Left cardiac atrium (tissue), 4 donors: Measurements from ENCODE around the gene TAAR1. TPM values are rescaled to one million over a fixed set of nuclear protein-coding genes. Genes with fewer than 3 reads are reported as not detected.
"Not testable (repeated sequence)": the region's sequence is repeated elsewhere in the genome, so short reads cannot be mapped to it uniquely, and the experiment has no call there.

Experiments
- ATAC-seq, 2 donors: fragments of 200-7000 bp; cut with Tn5 transposase; one replicate each; pipeline ENCODE4 v1.9.1; 2020; ENCODE audit warnings: mild to moderate bottlenecking in 2 of 2, moderate library complexity in 2 of 2
- DNase-seq: peaks from one replicate; pipeline ENCODE4 v3.0.0-alpha.2; 2020
- intact Hi-C, 2 donors: fragments of 100-400 bp; cut with DNase I; formaldehyde crosslinking; loops; one replicate each; pipeline versions ENCODE4 v1.14.1 to v1.15.1; 2022 to 2023
- total RNA-seq, 2 donors: library from RNA; stranded (reverse); fragmentation: NEBNext Ultra II Directional; extraction: Animal tissue kit (Norgen Biotek cat#: 25700); gene quantifications; one replicate each; pipeline ENCODE4 v1.2.1, GENCODE V29; 2021
- donor health status: DM: no; HTN: yes; CAD: no.
- donor health status: DM: no; HTN: yes; CAD: no; lungs with severe emphysema.
- donor health status: DM: yes; HTN: yes; CAD: no.
- donor health status: Dilated cardiomyopathy.

TAAR1 gene
- total RNA-seq, 2 donors from 2014 or later: not detected

DNA sequence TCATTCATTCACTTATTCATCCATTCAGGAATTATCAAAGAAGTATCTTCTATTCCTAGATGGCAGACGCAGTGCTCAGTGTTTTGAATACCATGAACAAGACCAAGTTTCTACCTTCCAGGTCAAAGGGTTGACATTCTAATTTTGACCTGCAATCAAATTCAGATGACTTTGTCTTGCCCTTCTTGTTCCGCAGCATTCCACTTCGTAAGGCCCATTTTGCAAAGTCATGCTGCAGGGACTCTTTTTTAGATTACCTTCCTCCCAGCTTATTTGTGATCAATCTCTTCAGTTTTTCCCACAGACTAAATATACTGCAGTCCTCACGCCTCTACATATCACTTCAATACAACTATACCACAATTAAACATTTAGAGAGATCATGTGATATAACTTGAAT, 7.1 kb upstream of the TAAR1 start:
- intact Hi-C loops: loop anchor here in 1 of 2 donors (5.0 kb wide), 1 partner anchor 101 kb away; no protein-coding TSS in a partner anchor
- ATAC-seq: no peak

DNA sequence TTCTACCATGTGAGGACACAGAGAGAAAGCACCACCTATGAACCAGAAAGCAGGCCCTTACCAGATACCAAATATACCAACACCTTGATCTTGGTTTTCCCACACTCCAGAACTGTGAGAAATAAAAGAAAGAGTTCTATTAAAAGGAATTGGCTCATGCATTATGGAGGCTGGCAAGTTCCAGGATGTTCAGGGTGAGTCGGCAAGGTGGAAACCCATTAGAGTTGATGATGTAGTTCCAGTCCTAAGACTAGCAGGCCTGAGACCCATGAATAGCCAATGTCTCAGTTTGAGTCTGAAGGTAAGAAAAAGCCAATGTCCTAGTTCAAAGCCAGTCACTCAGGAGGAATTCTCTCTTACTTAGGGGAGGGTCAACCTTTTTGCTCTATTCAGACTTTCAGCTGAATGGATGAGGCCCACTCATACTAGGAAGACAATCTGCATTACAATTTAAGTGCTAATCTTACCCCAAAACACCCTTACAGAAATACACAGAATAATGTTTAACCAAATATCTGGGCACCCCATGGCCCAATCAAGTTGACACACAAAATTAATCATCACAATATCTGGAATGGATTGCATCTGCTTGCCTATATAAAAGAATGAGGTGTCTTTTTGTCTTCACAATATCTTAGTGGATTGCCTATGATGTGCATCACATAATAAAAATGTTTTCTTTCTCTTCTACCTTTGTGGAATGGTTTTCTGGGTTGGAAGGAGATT, 5.5 kb upstream of the TAAR1 start:
- intact Hi-C loops: loop anchor here in 1 of 2 donors (5.0 kb wide), 1 partner anchor 103 kb away; no protein-coding TSS in a partner anchor
- ATAC-seq: no peak

More for the DNA sequence above, 7.1 kb upstream of the TAAR1 start:
- no peak for DNase-seq

DNA sequence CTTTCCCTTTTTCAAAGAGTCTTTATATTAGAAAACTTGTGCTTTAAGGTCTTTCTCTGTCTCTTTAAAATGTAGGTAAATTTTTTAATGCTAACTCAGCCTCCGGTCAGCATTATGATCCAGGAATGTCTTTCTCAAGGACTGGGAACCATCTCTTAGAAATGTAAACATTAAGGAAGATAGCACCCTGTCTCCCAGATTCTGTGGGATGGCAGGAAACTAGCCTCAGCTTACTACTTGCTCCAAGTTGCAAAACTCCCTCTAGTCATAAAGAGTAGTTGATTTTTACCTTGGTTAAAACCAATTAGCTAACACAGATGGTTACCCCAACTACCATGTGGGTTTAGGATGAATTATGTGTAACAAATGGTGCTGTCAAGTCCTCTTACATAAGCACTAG, 4.7 kb upstream of the TAAR1 start:
- DNase-seq (no peak), ATAC-seq (no peak)
- intact Hi-C loops: no loop called here

More for the DNA sequence above, 5.5 kb upstream of the TAAR1 start:
- no peak for DNase-seq

DNA sequence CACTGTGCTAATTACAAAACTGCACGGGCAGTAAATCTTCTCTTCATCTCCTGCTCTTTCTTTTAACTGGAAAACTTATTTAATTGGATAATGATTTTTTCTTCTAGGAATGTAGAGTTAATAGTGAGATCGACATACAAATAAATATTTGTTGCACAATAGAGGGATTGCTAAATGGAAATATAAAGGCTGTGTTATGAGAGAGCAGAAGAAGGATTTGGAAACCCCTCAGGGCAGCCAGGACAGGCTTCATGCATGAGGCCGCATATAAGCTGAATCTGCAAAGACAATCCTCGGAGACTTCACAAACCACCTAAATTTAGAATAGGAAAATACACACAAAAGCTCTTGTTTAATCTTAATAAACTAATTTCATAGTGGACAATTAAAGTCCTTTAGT, 2.9 kb upstream of the TAAR1 start:
- ATAC-seq (no peak), DNase-seq (no peak)
- intact Hi-C loops: no loop called here

DNA sequence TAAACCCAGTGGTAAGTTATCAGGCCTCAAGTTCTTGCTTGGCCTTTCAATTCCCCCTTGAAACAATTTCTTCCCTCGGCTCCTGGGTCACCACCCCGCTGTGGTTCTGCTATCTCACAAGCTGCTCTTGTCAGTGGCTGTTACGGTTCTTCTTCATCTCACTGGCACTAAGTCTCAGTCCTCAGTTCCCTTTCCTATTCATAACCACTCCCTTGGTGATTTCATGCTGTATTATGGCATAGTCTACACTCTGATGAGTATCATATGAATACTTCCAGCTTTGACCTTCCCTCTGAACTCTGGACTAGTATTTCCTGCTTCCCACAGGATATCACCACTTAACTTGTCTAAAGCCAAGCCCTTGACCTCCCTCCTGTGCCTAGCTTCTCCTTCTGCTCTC, 7.9 kb downstream of the TAAR1 start:
- ATAC-seq (no peak), DNase-seq (no peak)
- intact Hi-C loops: no loop called here

DNA sequence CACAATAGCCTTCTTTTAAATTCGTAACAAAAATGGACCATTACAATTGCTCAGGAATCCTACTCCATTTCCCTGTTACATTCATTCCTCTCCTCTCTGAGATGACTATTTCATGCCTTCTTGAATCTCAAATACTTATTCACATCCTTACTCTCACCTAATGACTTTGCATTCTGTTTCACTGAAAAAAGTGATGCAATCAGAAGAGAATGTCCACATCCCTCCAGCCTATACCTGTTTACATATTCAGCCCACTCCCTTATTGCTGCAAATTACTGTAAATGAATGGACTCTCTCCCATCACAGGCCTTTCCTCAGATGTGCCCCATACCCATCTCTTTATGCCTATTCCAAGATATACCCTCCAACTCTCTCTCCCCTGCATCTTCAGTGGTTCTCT, 8.6 kb downstream of the TAAR1 start:
- intact Hi-C loops: no loop called here
- ATAC-seq (no peak), DNase-seq (no peak)

DNA sequence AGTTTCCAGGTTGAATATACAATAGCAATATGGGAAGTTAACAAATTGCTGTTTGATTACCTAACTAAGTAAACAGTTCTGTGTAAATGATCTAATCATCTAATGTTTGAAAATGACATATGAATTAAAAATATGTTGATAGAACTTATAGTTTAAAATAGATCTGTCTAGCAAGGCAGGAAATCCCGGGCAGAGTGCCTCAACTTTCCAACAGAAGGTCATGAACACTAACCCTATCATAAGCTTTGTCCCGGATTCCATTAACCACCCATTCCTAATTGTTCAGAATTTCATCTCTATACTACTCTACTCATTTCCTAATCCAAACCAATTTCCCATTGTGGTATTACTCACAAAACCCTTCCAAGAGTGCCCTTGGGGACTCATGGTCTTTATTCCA, 10.2 kb downstream of the TAAR1 start:
- ATAC-seq: no peak
- peak; percentile 23 for DNase-seq
- intact Hi-C loops: no loop called here

DNA sequence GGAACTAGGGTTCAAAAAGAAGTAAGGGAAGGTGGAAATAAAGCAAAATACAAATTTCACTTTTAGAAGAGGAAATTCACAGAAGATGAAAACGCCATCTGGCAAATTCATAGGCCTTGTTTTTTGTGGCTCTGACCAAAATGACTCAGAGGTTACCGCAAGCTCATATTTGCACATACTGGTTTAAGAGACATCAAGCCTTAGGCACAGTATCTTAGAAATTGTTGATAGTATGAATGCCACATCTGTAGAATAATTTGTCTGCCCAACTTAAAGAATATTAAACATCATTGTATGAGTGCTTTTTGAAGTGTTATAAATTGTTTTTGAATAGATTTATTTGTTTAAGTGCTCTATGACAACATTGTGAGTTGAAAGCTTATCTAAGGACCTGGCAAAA, 10.6 kb downstream of the TAAR1 start:
- ATAC-seq (peak in 1 of 2 donors; percentile 52), DNase-seq (no peak)
- intact Hi-C loops: no loop called here

DNA sequence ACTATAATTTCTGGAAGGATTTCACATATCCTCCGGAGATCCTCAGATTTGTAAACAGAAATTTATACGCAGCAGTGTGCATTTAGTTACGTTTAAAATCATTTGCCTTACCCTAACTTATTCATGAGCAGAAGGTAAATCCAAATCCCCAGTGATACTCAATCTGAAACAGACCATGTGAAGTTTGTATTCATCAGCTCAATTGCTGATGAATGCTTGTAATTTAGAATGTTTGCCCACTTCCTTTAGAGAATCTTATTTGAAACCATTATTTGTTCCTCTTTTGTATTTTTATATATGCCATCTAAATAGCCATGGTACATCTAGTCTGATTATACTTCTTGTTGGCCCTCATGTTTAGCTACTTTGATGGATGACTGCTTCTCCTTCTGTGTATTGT, 15.4 kb downstream of the TAAR1 start:
- intact Hi-C loops: no loop called here
- no peak for DNase-seq

DNA sequence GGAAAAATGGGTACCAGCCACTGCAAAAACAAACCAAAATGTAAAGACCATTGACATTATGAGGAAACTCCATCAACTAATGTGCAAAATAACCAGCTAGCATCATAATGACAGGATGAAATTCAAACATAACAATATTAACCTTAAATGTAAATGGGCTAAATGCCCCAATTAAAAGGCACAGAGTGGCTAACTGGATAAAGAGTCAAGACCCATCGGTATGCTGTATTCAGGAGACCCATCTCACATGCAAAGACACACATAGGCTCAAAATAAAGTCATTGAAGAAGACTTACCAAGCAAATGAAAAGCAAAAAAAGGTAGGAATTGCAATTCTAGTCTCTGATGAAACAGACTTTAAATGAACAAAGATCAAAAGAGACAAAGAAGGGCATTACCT, 21.8 kb downstream of the TAAR1 start:
- ATAC-seq, DNase-seq, intact Hi-C loops: not testable (repeated sequence)

More for the DNA sequence above, 15.4 kb downstream of the TAAR1 start:
- ATAC-seq: no peak

DNA sequence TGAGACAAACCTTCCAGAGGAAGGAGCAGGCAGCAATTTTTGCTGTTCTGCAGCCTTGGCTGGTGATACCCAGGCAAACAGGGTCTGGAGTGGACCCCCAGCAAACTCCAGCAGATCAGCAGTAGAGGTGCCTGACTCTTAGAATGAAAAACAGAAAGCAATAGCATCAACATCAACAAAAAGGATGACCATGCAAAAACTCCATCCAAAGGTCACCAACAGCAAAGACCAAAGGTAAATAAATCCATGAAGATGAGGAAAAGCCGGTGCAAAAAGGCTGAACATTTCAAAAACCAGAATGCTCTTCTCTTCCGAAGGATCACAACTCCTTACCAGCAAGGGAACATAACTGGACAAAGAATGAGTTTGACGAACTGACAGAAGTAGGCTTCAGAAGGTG, 23.1 kb downstream of the TAAR1 start:
- DNase-seq, intact Hi-C loops, ATAC-seq: not testable (repeated sequence)

DNA sequence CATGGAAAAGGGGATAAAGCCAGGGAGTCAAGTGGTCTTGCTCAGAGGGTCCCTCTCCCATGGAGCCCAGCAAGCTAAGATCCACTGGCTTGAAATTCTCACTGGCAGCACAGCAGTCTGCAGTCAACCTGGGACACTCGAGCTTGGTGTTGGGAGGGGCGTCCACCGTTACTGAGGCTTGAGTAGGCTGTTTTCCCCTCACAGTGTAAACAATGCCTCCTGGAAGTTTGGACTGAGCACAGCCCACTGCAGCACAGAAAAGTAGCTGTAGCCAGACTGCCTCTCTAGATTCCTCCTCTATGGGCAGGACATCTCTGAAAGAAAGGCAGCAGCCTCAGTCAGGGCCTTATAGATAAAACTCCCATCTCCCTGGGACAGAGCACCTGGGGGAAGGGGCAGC, 23.7 kb downstream of the TAAR1 start:
- ATAC-seq, intact Hi-C loops, DNase-seq: not testable (repeated sequence)

DNA sequence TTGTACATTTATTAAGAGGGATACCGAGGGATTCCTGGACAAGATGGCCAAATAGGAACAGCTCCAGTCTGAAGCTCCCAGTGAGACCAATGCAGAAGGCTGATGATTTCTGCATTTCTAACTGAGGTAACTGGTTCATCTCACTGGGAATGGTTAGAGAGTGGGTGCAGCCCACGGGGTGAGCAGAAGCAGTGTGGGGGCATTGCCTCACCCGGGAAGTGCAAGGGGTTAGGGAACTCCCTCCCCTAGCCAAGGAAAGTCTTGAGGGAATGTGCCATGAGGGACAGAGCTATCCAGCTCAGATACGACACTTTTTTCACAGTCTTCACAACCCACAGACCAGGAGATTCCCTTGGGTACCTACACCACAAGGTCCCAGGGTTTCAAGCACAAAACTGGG, 24.2 kb downstream of the TAAR1 start:
- no peak for ATAC-seq
- DNase-seq: no peak
- intact Hi-C loops: no loop called here

DNA sequence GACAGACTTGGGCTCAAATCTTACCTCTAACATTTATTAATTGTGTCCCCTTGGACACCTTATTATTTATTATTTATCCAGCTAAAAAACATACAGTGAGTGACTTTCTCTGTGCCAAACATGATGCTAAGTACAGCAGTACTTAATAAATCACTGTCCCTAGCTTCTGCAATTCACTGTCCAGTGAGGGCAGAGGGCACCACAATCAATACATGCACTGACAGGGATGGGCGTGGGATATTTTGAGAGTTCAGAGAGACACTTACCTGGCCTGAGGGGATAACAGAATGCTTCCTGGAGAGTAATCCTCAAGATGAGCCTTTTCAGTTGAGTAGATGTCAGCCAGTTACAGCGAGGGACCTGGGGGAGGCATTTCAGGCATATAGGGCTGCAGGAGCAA, 25.6 kb downstream of the TAAR1 start:
- no peak for DNase-seq
- ATAC-seq: no peak
- intact Hi-C loops: no loop called here

DNA sequence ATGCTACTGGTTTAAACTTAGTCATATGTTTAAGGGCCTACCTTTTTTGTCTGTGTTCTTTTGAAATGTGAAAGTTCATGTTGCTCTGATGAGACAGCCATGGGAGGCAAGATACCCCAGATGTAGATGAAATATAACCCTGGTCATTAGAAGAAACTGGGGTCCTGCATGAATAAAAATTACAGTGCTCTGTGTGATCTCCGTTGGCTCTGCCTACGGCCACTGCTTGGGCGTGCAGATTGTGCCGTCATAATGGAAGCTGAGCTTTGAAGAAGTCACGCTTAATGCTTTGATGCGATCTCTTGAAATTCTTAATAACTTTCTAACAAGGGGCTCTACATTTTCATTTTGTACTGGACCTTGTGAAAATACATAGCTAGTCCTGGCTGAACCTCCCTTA, 34.8 kb downstream of the TAAR1 start, which contains the start of gene TAAR2:
Gene TAAR2, minus strand, starts transcription at position 101 of the 400 bp plus-strand sequence. Its CDS starts 0 bp downstream, at position 101.
- ATAC-seq (no peak), DNase-seq (no peak)
- intact Hi-C loops: no loop called here

DNA sequence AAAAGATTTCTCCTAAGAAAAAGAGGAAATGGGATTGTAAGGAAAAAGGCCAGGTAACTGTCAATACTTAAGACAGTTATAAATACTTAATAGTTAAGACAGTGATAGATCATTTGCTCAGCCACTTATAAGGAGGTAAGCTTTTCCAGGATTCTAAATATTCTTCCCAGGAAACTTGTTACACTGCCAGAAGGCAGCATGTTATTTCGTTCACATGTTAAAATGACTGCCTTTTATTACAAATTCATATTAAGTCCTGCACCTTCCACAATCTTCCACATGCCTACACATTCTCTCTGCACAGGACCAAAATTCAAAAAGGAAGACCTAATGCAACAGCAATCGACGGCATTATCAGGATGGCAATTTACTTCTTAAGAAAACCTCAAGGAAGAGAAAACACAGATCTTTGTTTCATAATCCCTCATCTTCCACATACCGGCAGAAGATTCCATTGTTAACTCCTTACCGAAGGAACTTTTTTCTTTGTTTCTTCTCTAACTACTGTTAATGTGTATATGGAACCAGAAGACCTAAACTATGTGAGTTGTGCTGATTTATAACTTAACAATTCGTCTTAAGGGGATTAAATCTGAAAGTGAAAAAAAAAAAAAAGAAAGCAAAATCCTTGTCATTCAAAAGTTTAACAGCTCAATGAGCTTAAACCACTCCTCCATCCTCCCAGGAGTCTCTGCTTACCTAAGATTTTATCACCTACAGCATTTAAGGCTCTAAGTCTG, 35.7 kb downstream of the TAAR1 start:
- ATAC-seq (no peak), DNase-seq (no peak)
- intact Hi-C loops: no loop called here

DNA sequence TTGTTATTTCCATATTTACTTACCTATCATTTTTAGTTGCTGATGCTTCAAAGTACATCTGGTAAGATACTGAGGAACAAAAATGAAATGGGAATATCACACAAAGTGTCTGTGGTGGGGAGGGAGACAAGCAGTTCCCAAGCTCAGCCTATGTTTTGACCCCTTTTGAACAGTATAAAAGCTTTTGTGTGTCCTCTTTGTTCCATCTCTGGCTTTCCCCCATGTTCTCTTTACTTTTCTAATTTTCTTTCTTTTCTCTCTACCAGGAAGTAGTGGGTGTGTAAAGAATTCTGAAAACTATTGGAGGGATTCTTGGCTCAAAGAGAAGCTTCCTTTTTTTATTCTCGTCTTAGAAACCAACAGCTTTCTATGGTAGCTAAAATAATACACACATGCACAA, 42.3 kb downstream of the TAAR1 start:
- DNase-seq: no peak
- ATAC-seq: no peak
- intact Hi-C loops: no loop called here

DNA sequence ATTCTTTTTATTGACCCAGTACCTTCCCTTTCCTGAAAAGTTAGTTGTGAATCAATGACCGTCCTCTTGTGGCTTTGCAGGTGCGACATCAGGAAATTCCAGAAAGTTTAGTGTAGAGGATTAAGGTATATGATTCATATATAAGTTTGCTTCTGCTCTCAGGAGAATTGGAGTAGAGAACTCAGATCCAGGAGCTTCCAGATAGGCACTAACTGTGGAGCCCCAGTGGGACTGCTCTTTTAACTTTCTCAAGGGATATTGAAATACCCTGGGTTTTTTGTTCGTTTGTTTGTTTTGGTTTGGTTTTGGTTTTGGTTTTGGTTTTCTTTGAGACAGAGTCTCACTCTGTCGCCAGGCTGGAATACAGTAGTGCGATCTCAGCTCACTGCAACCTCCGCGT, 44.4 kb downstream of the TAAR1 start:
- no peak for ATAC-seq
- no peak for DNase-seq
- intact Hi-C loops: no loop called here

DNA sequence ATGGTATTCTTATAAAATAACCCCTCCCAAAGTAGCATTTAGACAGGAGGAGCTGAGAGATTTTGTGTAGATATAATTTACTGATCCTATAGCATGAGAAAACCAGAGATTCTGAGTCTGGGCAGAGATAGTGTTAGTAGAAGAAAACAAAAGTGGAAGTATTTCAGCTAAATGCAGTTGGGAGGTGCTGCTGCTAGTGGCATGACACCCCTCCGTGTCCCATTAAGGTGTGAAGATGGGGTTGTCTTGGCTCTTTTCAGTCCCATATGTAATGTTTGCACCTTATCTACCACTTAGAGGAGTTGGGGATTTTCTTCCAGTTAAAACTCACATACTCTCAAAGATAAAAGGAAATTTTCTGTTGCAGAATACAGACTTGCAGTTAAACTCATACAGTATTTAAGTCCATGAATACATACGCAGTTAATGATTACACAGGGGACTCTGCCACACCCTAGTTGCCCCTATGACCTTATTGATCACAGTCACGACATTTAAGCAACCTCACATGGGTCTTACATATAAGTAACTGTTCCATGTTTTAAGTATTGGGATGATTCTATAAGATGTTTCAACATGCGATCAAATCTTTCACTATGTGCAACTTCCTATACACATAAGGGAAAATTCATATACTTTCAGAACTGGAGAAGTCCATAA, 46.4 kb downstream of the TAAR1 start:
- intact Hi-C loops: no loop called here
- DNase-seq (no peak), ATAC-seq (no peak)

DNA sequence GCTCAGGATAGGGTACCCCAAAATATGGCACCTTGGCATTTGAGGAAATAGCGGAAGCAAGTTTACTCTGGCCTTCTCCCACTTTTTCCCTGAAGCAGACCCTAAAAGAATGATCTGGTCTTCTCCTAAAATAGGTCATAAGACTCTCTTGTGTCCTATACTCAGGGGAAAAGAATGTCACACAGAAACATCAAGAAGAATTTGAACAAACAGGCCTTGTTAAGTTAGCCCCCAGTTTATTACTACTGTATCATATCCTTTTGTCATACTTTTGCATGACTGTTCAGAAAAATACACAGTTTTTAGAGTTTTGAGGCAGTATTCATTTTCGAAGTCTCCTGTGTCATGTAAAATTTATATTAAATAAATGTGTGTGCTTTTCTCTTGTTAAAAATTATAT, 47.4 kb downstream of the TAAR1 start:
- ATAC-seq: no peak
- no peak for DNase-seq
- intact Hi-C loops: no loop called here
